GM19023 (cell line): Measurements from ENCODE around the gene UBASH3A.

Experiments used
- ATAC-seq: cut with Tn5 transposase; IDR thresholded peaks from one replicate; pipeline ENCODE4 v1.9.1; 2021; ENCODE audit warnings: mild to moderate bottlenecking, moderate library complexity; ENCODE audit not compliant: unreplicated experiment

UBASH3A gene

DNA sequence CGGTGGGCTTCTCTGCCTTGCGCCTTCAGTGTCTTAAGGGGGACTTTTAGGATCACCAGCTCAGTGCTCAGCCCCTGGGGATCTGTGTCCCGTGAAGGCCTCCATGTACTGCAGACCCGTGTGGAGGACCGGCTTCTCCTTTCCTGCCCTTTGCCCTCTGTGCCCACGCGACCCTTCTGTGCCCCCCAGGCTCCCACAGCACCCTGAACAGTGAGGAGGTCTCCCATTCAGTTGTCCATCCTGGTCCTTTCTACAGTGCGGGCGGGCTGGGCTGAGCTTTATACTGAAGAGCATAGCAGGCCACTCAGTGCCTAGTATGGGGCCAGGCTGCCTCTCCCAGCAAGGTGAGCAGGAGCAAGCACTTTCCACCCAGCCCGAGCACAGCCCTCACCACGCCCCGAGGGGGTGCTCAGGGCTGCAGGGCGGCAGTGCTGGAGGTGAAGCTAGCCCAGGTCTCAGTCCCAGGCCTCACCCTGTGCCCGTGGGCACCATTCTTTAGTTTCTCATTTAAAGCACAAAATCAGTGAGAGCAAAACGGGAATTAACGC lies 29.7 kb upstream of the UBASH3A start:
- no peak for ATAC-seq

DNA sequence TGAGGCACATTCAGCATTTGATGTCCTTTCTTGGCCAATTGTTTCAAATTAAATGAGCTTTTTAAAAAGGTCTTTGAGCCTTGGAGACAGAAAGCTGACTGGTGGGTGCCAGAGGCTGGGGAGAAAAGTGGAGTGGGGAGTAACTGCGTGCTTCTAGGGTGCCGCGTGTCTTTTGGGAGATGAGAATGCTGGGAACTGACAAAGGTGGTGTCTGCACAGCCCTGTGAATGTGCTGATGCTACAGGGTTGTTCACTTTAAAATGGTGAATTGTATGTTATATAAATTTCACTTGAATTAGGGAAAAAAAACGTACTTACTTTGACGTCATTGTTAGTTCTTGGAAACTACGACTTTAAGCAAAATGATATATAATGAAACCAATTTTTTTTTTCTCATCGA lies 29.2 kb upstream of the UBASH3A start:
- no peak for ATAC-seq

DNA sequence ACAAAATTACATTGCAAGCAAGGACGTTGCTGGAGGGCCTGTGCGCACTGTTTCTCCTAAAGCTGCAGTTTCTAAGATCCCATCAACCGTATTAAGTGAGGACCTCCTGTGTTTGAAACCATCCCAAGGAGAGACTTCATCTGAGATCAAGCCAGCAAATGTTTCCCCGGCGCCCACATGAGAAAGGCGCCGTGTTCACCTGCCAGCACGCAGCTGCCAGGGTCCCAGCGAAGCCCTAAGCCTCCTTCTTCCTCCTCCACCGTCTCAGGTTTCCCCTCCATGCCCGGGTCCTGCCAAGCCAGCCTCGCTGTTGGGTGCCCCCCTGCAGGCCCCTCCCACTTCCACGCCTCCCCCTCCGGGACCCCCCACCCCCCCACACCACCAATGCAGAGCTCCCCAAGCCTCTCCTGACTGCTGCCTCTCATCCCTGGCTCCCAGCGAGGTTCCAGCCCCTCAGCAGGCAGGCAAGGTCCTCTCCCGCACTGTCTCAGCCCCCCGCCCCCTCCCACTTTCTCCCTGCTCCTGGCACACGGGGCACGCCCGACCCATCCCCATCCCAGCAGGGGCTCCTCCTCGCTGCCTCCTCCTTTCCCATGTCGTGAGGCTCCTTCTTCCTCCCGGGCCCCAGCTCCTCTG lies 28.7 kb upstream of the UBASH3A start:
- no peak for ATAC-seq

DNA sequence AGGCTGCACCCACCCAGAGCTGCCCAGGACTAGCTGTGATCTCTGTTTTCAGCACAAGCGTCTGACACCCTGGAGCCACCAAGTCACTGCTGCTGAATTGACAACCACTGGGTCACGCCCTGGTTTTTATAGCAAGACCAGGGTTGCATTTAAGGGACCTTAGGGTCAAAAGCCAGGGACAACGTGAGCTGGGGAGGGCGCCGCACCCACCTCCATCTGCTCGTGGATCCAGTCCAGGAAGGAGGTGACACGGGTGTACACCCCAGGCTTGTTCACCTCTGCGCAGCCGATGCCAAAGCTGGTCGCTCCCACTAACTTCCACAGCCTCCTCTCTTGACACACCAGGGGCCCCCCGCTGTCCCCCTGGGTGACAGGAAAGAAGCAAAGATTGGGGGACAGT lies 28.2 kb upstream of the UBASH3A start:
- no peak for ATAC-seq

DNA sequence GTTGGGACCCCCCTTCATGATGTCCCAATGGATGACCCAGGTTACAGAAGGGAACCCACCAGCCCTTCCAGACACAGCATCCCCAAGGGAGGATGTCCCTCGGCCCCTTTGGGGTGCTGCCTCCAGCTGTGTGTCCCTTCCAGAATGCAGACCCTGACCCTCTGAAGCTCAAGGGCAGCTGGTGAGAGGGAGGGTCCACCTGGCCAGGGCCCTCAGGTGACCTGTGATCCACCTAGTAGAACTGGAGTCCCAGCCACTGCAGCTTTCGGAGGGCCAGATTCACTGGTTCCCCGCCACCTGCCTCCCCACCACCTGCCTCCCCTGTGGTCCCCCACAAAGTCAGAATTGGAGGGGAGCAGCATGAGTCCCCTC lies 27.8 kb upstream of the UBASH3A start:
- ATAC-seq: no peak

DNA sequence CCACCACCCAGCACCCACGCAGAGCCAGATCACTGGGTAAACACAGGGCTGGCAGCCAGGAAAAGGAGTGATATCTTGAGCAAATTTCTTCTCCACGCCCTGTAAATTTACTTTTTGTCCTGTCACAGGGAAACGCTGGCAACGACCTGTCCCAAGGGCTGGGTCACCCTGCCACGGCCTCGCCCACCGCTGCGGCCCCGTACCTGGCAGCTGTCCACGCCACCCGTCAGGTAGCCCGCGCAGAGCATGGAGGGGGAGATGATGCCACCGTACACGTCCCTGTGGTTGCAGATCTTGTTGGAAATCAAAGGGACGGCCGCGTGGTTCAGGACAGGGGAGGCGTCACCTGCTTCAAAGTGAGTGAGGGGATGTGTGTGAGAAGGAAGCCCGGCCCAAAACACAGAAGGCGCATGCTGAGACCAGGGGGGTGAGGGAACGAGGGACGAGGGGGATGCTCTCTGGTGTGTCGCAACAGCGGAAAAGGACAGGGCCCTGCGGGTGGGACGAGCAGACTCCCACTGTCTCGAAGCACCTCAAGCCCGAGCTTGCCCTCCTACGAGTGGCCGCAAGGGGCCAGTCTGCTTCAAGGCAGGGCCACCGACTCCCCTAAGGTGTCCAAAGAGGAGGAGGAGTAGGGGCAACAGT lies 27.2 kb upstream of the UBASH3A start:
- ATAC-seq: no peak

DNA sequence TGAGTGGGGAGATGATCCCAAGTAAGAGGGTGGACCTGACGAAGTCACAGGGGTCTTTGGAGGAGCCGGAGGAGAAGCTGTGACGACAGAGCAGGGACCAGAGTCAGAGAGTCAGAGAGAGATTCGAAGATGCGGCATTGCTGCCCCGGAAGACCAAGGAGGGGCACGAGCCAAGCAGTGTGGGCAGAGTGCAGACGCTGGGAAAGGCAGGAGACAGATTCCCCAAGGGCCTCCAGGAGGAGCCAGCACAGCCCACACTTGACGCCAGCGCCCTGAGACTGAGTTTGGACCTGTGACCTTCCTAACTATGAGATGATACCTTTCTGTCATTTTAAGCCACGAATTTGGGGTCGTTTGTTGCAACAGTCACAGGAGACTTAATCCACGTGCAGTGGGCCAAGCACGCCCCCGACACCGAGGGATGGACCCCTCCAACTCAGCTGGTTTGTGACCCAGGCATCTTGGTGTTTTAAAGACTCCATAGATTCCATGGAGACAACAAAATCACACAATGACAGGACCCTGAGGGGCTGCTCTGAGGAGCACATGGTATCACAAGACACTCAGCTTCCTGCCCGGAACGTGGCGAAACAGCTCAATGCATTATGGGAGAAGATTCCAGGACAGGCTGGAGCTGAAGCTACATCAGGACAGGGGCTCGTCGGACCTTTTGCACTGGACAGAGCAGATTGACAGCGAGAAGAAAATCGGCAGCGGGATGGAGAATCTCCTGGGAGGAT lies 26.3 kb upstream of the UBASH3A start:
- ATAC-seq: no peak

DNA sequence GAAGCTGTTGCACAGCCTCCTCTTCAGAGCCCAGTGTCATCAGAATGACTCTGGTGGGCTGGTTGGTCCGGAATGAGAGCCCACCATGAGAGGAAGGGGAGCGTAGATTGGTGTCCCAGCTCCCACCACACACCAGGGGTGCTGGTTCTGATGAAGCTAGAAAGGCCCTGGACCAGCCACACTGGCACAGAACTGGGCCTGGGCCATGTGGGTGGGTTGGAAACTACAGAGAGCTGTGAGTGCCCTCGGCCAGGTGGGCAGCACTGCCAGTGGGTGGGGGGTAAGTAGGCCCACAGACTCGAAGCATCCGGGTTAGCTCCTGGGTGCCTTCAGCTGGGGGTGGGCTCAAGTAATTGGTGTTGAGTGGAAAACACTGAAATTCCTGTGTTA lies 25.8 kb upstream of the UBASH3A start:
- no peak for ATAC-seq

DNA sequence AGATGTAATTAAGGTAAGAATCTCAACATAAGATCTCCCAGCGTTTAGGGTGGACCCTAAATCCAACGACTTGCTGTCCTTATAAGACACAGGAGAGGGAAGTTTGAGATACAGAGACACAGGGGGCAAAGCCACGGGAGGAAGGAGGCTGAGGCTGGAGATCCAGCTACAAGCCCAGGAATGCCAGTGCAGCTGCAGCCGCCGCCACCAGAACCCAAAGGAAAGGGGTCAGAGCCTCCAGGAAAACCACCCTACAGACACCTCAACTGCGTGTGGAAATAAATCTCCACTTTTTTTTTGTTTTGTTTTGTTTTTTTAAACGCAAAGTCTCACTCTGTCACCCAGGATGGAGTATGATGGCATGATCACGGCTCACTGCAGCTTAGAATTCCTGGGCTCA lies 25.3 kb upstream of the UBASH3A start:
- no peak for ATAC-seq

DNA sequence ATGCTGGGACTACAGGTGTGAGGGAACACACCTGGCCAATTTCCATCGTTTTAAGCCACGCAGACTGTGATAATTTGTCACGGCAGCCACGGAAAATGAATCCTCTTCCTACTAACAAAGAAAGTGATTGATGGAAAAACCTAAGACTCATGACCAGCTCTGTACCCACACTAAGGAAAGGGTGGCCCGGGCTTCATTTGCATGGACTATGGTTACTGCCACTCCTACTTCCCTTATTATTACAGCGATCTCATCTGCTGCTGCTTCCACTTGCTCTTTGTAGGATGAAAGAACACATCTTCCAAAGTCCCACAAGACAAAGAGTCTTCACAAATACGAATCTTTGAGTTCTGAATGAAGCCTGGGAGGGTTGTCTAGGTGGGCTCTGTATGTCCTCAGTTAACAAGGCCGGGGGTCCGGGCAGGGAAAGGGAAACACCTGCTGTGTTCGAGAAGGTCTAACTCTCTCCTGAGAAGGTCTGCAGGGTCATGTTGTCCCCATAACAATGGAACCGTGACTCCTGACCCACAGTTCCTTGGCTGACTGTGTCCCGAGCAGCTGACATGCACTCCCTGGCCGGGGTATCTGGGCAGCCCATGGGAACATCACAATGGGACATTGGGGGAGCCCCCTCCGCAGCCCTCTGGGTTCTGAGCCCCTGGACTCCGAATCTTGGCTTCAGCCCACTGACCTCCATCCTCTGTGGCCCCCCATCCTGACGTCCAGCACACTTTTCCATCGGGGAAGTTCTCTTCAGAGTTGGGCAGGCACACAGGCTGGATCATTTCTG lies 24.1 kb upstream of the UBASH3A start:
- no peak for ATAC-seq

DNA sequence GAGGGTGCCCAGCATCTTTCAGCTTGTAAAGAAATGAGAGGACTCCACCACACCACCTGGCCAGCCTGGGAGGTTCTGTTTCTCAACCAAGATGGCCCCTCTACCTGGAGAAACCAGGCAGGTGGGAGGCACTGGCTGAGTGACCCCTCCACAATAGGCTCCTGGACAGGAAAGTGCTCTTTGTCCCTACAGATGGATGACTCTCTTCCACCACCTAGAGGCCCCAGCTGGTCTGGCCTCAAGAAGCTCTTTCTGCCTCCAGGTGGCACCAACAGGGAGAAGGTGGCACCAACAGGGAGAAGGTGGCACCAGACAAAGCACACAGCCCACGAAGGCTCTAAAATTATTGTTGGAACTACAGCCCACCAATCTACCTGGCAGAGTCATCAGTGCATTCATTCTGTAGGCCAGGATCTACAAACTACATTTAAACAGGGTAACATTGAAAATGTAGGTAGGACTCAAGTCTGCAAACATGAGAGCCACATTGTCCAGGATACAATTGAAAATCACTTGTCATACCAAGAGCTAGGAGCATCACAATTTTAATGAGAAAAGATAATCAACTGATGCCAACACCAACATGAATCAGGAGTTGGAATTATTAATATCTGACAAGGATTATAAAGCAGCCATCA lies 22.2 kb upstream of the UBASH3A start:
- no peak for ATAC-seq

DNA sequence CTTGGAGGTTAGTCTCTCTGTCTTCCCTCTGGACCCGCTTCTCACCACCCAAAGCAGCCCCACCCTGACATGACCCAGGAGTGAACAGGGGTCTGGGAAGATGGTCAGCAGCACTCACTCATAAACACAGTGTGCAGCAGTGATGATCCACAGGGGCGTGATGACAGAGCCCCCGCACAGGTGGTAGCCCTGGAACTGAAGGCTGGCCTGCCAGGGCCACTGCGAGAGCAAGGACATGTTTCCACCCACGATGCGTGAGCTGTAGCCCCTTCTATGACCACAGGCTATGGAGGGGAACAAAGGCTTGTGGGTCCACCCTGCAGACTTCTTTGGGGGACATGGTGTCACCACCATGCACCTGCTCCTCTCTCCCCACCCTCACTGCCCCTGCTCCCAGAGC lies 20.8 kb upstream of the UBASH3A start:
- no peak for ATAC-seq

DNA sequence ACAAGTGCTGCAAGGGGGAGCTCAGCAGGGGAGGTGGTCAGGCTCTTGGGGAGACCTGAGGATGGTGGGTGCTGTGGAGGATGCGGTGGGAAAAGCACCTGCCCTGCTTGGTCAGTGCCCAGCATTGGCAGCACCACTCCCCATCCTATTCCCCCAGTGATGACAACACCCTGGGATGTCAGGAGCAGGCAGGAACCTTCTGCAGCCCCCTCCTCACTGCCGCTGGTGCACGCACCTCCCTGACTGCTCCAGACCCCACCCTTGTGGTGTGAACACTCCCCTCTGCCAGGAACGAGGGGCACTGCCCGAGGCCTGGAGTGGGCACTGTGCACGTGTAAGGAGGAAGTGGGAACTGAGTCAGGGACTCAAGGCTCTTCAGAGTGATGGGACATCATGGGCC lies 20.4 kb upstream of the UBASH3A start:
- no peak for ATAC-seq

DNA sequence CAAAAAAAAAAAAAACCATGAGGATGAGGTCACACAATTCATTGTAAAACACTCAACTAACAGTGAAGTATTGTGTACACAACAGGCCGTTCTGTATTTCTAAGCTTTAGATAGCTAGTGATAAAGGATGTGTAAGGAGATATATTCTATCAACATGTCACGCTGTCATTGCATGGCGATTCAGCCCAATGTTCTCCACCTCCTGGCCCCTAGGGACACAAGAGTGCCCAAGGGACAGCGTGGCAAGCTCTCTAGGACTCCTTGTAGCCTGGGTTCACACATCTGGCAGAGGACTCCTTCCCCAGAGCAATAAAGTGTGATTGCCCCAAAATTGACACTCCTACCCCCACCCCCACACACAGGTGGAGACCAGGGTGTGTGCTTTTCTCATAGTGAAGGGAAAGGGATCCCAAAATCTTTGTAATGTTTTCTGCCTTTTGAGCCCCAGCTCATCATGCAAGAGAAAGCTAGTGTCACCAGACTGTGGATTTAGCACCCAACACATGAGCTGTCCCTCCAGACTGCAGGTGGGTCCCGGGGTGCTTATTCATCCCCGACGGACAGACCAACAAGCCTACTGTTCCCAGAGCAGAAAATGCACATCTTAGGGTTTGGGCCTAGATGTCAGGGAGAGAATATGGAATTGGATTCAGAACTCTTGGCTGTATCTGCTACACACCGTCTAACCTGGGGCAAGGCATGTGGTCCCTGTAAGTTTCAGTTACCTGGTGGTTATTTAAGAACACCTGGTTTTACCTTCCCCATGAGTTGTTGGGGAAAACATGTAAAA lies 19.4 kb upstream of the UBASH3A start:
- no peak for ATAC-seq

DNA sequence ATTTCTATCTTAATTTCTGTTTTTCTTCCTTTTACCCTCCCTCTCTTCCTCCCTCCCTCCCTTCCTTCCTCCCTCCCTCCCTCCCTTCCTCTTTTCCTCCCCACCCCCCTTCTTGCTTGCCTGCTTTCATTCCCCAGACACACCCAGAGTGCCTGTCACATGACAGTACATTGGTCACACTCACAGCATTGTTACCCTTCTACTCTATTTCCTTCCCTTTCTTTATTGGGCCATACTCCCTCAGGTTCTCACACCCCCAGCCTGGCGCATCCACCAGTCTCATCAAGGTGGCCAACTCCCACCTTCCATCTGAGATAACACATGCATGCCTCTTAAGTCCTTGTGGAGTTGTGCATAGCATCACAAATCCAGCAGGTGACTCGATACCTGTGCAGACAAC lies 18.7 kb upstream of the UBASH3A start:
- ATAC-seq: no peak

DNA sequence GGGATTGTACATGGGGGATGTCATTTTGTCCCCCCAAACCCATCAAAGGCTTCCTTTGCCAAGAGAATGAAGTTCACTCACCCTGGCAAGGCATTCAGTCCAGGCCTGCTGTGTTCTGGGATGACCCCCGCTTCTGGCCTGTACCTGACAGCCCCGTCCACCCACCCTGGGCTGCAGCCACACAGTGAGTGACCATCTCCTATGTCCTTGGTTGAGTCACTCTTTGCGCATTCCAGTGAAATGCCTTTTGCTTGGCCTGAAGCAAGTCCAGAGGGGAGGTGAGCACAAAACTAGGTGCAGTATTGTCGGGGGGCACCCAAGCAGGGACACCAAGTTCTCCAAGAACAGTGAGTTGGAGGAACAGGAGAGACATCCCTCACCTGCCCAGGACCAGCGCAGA lies 18.1 kb upstream of the UBASH3A start:
- ATAC-seq: no peak

DNA sequence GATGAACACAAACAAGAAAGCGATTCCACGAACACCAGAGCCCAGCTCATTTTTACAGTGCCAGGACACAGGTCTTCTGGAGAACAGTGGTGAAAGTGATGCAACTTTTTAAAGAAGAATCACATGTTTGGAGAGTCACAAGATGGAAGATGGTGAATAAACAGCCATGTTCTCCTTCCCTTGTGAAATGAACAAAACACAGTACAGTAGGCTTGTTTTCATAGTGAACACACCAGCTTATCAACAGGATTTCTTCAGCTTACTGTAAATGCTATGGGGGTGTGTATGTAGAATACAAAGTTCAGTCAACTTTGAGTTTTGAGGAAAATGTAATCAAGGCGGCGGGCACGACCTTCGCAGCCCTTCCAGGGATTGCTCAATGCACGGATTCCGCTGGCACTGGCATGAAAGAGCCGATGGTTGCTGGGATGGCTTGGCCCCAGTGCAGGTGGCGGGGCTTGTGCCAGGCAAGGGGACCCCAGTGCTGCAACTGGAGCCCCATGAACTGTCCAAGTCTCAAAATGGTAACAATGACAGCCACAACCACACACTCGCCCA lies 17.6 kb upstream of the UBASH3A start:
- ATAC-seq: no peak

DNA sequence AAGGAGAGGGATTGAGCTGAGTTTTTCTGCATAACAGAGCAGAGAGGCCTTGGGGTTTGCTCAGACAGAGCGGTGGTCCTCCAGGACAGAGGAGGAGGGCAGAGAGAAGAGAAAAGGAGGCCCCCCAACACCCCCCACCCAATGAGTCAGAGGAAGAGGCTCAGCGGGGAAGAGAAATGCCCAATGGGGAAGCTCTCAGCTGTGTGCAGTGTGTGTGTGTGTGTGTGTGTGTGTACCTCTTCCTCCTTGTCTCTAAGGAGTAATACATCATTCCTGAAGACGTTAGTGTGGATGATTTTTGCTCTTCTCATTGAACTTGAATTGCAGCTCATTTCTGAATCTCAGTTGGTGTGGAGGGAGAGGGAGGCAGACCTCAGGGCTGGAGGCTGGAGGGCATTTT lies 16.5 kb upstream of the UBASH3A start:
- no peak for ATAC-seq

DNA sequence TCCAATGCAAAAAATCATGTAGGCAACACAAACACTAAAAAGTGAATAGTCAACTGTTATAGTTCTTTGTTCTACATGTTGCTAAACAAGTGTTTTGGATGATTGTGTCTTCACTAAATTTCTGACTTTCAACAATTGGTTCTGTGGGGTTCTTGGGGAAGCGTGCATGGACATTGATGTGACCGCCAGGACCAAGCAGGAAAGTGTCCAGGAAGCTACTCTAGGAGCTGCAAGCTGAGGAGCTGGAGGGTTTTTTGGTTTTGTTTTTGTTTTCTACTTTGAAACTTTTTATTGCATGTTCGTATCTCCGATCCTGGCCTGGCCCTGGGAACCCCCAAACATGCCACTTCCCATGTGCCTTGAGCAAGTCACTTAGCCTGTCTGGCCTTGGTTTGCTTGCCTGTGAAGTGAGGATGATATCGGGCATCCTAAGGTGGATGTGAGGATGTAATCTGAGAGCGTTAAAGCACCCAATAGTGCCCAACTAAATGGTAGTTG lies 15.8 kb upstream of the UBASH3A start:
- ATAC-seq: no peak
